GM13976 (cell line): ENCODE measurements around the gene SYT9.

ENCODE experiments used
- DNase-seq: peaks from one replicate; pipeline ENCODE4 v3.0.0; 2012; ENCODE audit warnings: low spot score
- CTCF ChIP-seq: IDR thresholded peaks from 2 replicates; pipeline ENCODE4 v1.5.1; 2012; ENCODE audit warnings: borderline replicate concordance, mild to moderate bottlenecking; ENCODE audit not compliant: insufficient read depth; ENCODE audit errors: extremely low read depth, missing control alignments, control extremely low read depth
- in situ Hi-C: fragments of 300-500 bp; cut with MboI; formaldehyde crosslinking; loops from one replicate; pipeline ENCODE4 v1.12.0; 2022; ENCODE audit warnings: low sequenced_read_pairs, mixed read lengths, inconsistent platforms; ENCODE audit not compliant: unreplicated experiment

The SYT9 gene

GRCh38 chr11:7422544-7423331, 171.0 kb downstream of the SYT9 start:
- DNase-seq, result no peak
- in situ Hi-C loops, result no loop called here
- TF ChIP-seq CTCF, result no peak

- in situ Hi-C loops, result no loop called here
- no peak for DNase-seq
- TF ChIP-seq CTCF, result no peak
Observed at GRCh38 chr11:7423946-7424345, 172.2 kb downstream of the SYT9 start.

GRCh38 chr11:7427733-7428132, 176.0 kb downstream of the SYT9 start:
- no peak for DNase-seq
- in situ Hi-C loops, result no loop called here
- TF ChIP-seq CTCF, result no peak

- no peak for TF ChIP-seq CTCF
- in situ Hi-C loops, result no loop called here
- DNase-seq, result no peak
Observed at GRCh38 chr11:7428196-7428595, 176.5 kb downstream of the SYT9 start.

GRCh38 chr11:7430496-7430895, 178.8 kb downstream of the SYT9 start:
- no peak for TF ChIP-seq CTCF
- in situ Hi-C loops, result no loop called here
- no peak for DNase-seq

- TF ChIP-seq CTCF, result no peak
- in situ Hi-C loops, result no loop called here
- no peak for DNase-seq
Observed at GRCh38 chr11:7435176-7435575, 183.5 kb downstream of the SYT9 start.

GRCh38 chr11:7436146-7436545, 184.4 kb downstream of the SYT9 start:
- no peak for DNase-seq
- in situ Hi-C loops, result no loop called here
- no peak for TF ChIP-seq CTCF
